Rectal smooth muscle tissue (tissue), 1 donor: Measurements from ENCODE around the gene RASGRP2.

Experiments
- H3K27ac ChIP-seq: one replicate; pipeline ENCODE4 v1.7.0; 2013; ENCODE audit warnings: low read depth, low read length, inconsistent platforms
- H3K27me3 ChIP-seq: one replicate; pipeline ENCODE4 v1.7.0; 2013; ENCODE audit warnings: low read length; ENCODE audit not compliant: control insufficient read depth, insufficient read depth
- H3K36me3 ChIP-seq: one replicate; pipeline ENCODE4 v1.7.0; 2013; ENCODE audit warnings: low read length; ENCODE audit not compliant: control insufficient read depth, insufficient read depth
- H3K4me1 ChIP-seq: one replicate; pipeline ENCODE4 v1.7.0; 2013; ENCODE audit warnings: low read length; ENCODE audit not compliant: control insufficient read depth, insufficient read depth
- H3K4me3 ChIP-seq: one replicate; pipeline ENCODE4 v1.7.0; 2013; ENCODE audit warnings: low read length
- H3K9ac ChIP-seq: one replicate; pipeline ENCODE4 v1.7.0; 2013; ENCODE audit warnings: low read length

RASGRP2 gene

GRCh38 chr11:64778473-64779298, 34.7 kb upstream of the RASGRP2 start, which contains the start of gene SF1:
SF1 (minus strand) TSS chr11:64778542; CDS start chr11:64778392, 150 bp downstream.
- Histone ChIP-seq H3K4me1 (peaks cover 10% of the 10 kb centered on the region), H3K27me3 (no peaks in the 10 kb centered on the region), H3K36me3 (peaks cover 22% of the 10 kb centered on the region), H3K4me3 (peak within 1 kb of the TSS; percentile 95), H3K27ac (peak within 1 kb of the TSS; percentile 98), H3K9ac (peak within 1 kb of the TSS; percentile 91)

- Histone ChIP-seq H3K9ac (peak overlapping the region; percentile 91), H3K36me3 (peaks cover 27% of the 10 kb centered on the region), H3K27ac (peak overlapping the region; percentile 98), H3K4me3 (peak overlapping the region; percentile 76), H3K4me1 (peaks cover 10% of the 10 kb centered on the region), H3K27me3 (no peaks in the 10 kb centered on the region)
Observed at GRCh38 chr11:64778223-64778472, 34.2 kb upstream of the RASGRP2 start.

- peaks cover 10% of the 10 kb centered on the region for H3K4me1 ChIP-seq
- H3K9ac ChIP-seq, result peak overlapping the region; percentile 91
- peaks cover 32% of the 10 kb centered on the region for H3K36me3 ChIP-seq
- peak overlapping the region; percentile 95 for H3K4me3 ChIP-seq
- no peaks in the 10 kb centered on the region for H3K27me3 ChIP-seq
- peak overlapping the region; percentile 98 for H3K27ac ChIP-seq
Observed at GRCh38 chr11:64777449-64778222, 33.7 kb upstream of the RASGRP2 start.

- Histone ChIP-seq H3K27ac (peak overlapping the region; percentile 71), H3K9ac (peak overlapping the region; percentile 62), H3K27me3 (no peaks in the 10 kb centered on the region), H3K36me3 (peaks cover 39% of the 10 kb centered on the region), H3K4me3 (peak overlapping the region; percentile 95), H3K4me1 (peaks cover 10% of the 10 kb centered on the region)
Observed at GRCh38 chr11:64776875-64777274, 32.9 kb upstream of the RASGRP2 start.

GRCh38 chr11:64776425-64776824, 32.5 kb upstream of the RASGRP2 start:
- Histone ChIP-seq H3K9ac (no peak overlapping the region), H3K27ac (no peak overlapping the region), H3K27me3 (no peaks in the 10 kb centered on the region), H3K4me1 (peaks cover 10% of the 10 kb centered on the region), H3K36me3 (peaks cover 43% of the 10 kb centered on the region), H3K4me3 (peak overlapping the region; percentile 95)

GRCh38 chr11:64774144-64774543, 30.2 kb upstream of the RASGRP2 start:
- Histone ChIP-seq H3K27me3 (no peaks in the 10 kb centered on the region), H3K36me3 (peaks cover 62% of the 10 kb centered on the region), H3K4me3 (no peak overlapping the region), H3K4me1 (peaks cover 10% of the 10 kb centered on the region), H3K27ac (no peak overlapping the region), H3K9ac (no peak overlapping the region)

- H3K27me3 ChIP-seq, result no peaks in the 10 kb centered on the region
- no peak overlapping the region for H3K9ac ChIP-seq
- H3K4me1 ChIP-seq, result peaks cover 10% of the 10 kb centered on the region
- no peak overlapping the region for H3K27ac ChIP-seq
- H3K36me3 ChIP-seq, result peaks cover 79% of the 10 kb centered on the region
- H3K4me3 ChIP-seq, result no peak overlapping the region
Observed at GRCh38 chr11:64772303-64773018, 28.5 kb upstream of the RASGRP2 start.

- no peaks in the 10 kb centered on the region for H3K27me3 ChIP-seq
- peaks cover 8% of the 10 kb centered on the region for H3K4me1 ChIP-seq
- H3K4me3 ChIP-seq, result no peak overlapping the region
- H3K27ac ChIP-seq, result no peak overlapping the region
- H3K9ac ChIP-seq, result no peak overlapping the region
- peaks cover 85% of the 10 kb centered on the region for H3K36me3 ChIP-seq
Observed at GRCh38 chr11:64771861-64772260, 27.9 kb upstream of the RASGRP2 start.

- Histone ChIP-seq H3K4me1 (no peaks in the 10 kb centered on the region), H3K27ac (no peak overlapping the region), H3K4me3 (no peak overlapping the region), H3K27me3 (no peaks in the 10 kb centered on the region), H3K36me3 (peaks cover 81% of the 10 kb centered on the region), H3K9ac (no peak overlapping the region)
Observed at GRCh38 chr11:64770120-64770519, 26.2 kb upstream of the RASGRP2 start.

- H3K36me3 ChIP-seq, result peaks cover 86% of the 10 kb centered on the region
- H3K27ac ChIP-seq, result no peak overlapping the region
- no peak overlapping the region for H3K4me3 ChIP-seq
- no peak overlapping the region for H3K9ac ChIP-seq
- H3K27me3 ChIP-seq, result no peaks in the 10 kb centered on the region
- peaks cover 6% of the 10 kb centered on the region for H3K4me1 ChIP-seq
Observed at GRCh38 chr11:64769283-64769682, 25.3 kb upstream of the RASGRP2 start.

GRCh38 chr11:64768300-64768694, 24.4 kb upstream of the RASGRP2 start:
- Histone ChIP-seq H3K27me3 (no peaks in the 10 kb centered on the region), H3K4me3 (no peak overlapping the region), H3K27ac (peak overlapping the region; percentile 58), H3K36me3 (peaks cover 76% of the 10 kb centered on the region), H3K4me1 (peaks cover 15% of the 10 kb centered on the region), H3K9ac (no peak overlapping the region)
